ENCODE data around the gene LCAT. TPM values are rescaled to one million over a fixed set of nuclear protein-coding genes. Genes with fewer than 3 reads are reported as not detected.
A peak's percentile ranks its signal among the peaks of the same experiment; 100 is the strongest.
"Not testable (repeated sequence)": the region's sequence is repeated elsewhere in the genome, so short reads cannot be mapped to it uniquely, and the experiment has no call there.

The LCAT gene
- total RNA-seq, 1 donor from 2014 or later = 30.3 TPM

GRCh38 chr16:67946966-67947558 lies 3.1 kb upstream of the LCAT start:
- no peak for DNase-seq (ENCODE audit: low spot score)

GRCh38 chr16:67946128-67946569 lies 2.2 kb upstream of the LCAT start:
- no peak for DNase-seq (ENCODE audit: low spot score)

GRCh38 chr16:67945392-67945933 lies 1.5 kb upstream of the LCAT start:
- DNase-seq (ENCODE audit: low spot score) = no peak

DNA sequence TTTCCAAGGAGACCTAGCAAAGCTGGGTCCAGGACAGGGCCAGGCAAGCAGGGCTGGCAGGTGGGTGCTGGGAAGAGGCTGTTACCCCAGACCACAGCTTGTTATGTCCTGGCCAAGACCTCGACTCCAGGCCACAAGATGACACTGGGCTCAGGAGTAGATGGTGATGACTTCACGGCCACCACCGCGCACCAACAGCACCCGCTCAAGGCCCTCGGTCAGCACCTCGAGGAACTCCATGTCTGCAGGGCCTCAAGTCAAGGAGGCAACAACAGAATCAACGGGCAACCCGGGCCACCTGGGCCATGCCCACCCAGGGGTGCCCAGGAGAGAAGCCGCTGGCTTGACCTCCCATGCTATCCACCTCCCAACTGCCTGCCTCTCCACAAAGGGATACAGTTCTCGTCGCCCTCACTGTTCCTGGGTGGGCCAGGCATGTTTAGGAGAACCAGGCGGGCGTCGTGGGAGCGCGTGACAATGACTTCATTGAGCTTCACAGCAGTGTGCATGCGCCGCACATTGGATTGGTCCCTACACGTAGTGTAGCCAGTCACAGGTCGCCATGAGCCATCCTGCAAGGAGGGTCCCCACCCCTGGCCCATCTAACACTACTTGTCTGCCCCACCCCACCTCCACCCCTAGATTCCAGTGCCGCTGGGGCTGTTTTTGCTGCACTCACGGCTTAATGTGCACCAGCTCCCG lies 921 bp upstream of the LCAT start:
- DNase-seq (ENCODE audit: low spot score) = no peak

- DNase-seq (ENCODE audit: low spot score) = no peak
Observed at GRCh38 chr16:67943256-67943618, 683 bp downstream of the LCAT start.

- no peak for DNase-seq (ENCODE audit: low spot score)
Observed at GRCh38 chr16:67942510-67943255, 1.2 kb downstream of the LCAT start.

- no peak for DNase-seq (ENCODE audit: low spot score)
Observed at GRCh38 chr16:67942200-67942509, 1.8 kb downstream of the LCAT start.

- no peak for DNase-seq (ENCODE audit: low spot score)
Observed at GRCh38 chr16:67941469-67942199, 2.3 kb downstream of the LCAT start.

GRCh38 chr16:67940446-67941089 lies 3.4 kb downstream of the LCAT start:
- DNase-seq (ENCODE audit: low spot score) = no peak

DNA sequence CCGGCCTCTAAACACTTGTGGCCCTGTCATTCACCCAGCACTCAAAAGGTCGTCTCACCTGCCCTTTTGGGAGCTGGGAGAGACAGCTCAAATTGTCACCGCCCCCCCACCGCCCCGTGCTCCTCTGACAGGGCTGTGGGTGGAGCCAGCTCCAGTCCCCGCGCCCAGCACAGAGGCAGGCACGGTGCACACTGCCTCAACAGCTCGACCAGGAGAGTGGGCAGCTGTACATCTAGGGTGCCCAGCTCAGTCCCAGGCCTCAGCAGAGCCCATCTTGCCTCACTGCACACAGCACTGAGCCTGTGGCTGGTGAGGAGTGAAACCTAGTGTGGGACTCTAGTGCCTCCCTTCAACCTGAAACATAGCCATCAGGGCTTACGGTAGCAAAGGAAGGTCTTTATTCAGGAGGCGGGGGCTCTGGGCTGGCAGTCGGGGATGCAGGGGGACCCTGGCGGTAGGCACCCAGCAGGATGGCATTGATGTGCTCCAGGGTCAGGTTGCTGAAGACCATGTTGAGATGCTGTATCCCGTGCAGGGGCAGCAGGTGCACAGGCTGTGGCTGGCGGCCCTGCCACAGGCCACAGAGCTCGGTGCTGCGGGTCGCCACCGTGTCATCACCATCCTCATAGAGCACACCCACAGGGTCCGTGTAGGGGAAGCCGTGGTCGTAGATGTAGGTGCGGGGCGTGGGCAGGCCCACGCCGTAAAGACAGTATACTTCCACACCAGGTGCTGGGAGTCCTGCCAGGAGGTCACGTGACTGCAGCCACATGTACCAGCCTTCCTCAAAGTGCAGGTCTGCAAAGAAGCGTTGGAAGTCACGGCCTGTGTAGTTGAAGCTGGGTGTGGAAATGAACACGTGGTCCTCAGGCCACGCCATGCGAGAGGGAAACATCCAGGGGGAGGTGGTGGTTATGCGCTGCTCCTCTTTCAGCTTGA lies 4.1 kb downstream of the LCAT start:
- peak; percentile 61 for DNase-seq (ENCODE audit: low spot score)

GRCh38 chr16:67937713-67938112 lies 6.2 kb downstream of the LCAT start:
- not testable (repeated sequence) for DNase-seq (ENCODE audit: low spot score)

GRCh38 chr16:67936880-67937605 lies 6.9 kb downstream of the LCAT start:
- peak; percentile 77 for DNase-seq (ENCODE audit: low spot score)

DNA sequence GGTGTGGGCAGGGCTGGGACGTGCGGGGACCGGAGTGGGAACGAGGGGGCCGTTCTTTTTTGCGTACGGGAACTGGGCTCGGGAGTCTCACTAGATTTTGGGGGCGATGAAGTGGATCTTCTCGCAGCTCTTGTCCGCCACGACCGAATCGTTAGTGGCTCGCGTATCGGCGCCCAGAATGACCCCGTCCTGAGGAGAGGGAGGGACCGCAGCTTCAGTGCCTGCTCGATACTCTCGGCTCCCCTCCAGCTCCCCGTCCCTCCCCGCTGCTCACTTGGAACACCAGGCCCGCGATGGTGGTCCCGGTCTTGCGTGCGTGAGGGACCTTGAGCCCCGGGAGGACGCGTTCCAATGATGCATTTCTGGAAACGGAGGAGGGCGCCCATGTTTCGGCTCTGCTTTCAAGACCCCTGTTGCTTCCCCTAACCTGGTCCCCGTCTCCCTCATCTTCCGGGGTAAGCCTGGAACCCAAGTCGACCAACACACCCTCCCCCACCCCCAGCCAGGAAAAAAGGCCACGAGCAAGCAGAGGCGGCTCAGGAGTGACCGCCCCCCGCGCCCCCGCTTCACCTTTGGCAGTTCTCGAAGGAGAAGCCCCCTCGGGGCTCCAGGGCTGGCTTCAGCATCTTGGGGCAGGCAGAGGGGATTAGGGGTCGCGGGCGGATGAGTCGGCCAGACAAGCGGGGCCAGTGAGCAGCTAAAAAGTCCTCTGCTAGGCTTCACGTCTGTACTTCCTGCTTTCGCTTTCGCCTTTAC lies 7.6 kb downstream of the LCAT start, which contains the start of gene PSMB10:
Gene PSMB10, minus strand, starts transcription at position 727 of the 756 bp plus-strand sequence. Its CDS starts 101 bp downstream, at position 626.
- DNase-seq (ENCODE audit: low spot score) = no peak

DNA sequence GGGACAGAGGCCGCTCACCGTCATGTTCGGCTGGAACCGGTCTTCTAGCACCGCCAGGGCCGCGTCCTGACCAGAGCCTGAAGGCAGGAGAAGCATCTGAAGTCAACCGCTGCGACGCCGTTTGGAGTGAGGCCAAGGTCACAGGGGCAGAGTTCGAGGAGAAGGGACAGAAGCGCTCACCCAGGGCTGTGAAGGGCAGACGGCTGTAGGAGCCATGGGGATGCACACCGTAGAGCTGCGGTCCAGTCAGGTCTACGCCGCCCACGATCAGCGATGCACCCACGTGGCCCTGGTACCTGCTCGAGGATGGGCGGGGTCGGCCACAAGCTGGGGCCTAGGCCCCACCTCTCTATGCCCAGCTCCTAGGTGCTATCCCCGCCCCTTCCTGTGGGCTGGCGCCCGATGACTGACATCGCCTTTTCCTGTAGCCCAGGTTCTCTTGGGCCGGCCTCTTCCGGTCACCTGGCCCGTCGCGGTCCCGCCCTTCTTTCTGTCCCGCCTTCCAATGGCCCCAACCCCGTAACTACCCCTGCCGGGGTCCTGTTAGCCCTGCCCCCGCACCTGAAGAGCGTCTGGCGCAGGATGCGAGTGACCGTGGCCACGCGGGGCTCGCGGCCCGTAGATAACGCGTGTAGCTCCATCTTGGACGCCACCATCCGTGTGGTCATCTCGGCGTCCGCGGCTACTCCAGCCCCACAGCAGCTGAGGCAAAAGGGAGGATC lies 8.4 kb downstream of the LCAT start:
- DNase-seq (ENCODE audit: low spot score) = peak; percentile 96

GRCh38 chr16:67935101-67935401 lies 8.9 kb downstream of the LCAT start:
- DNase-seq (ENCODE audit: low spot score) = no peak

GRCh38 chr16:67934306-67935100 lies 9.4 kb downstream of the LCAT start:
- DNase-seq (ENCODE audit: low spot score) = no peak

- no peak for DNase-seq (ENCODE audit: low spot score)
Observed at GRCh38 chr16:67933805-67934204, 10.1 kb downstream of the LCAT start.

DNA sequence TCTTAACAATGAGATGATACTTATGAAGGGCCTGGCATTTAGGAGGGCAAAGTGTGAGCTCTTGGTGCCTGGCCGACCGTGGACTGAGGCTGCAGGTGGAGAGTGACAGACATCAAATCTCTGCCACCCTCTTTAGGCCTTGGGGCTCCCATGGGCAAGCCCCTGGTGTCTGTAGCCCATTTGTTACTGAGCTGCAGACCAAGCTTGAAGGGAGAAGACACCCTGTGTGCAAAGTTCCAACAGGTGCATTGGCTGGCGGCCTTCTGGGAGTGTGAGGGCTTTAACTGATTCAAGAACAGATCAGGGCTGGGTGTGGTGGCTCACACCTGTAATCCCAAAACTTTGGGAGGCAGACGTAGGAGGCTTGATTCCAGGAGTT lies 11.5 kb downstream of the LCAT start:
- no peak for DNase-seq (ENCODE audit: low spot score)

Measured in mucosa of gallbladder (tissue), 1 donor.